ENCODE data around the gene RNMT. TPM values are rescaled to one million over a fixed set of nuclear protein-coding genes. Genes with fewer than 3 reads are reported as not detected.

RNMT gene
- total and polyA plus RNA-seq, 11 donors: 14.8 to 38.0 (median 22.3) TPM

DNA sequence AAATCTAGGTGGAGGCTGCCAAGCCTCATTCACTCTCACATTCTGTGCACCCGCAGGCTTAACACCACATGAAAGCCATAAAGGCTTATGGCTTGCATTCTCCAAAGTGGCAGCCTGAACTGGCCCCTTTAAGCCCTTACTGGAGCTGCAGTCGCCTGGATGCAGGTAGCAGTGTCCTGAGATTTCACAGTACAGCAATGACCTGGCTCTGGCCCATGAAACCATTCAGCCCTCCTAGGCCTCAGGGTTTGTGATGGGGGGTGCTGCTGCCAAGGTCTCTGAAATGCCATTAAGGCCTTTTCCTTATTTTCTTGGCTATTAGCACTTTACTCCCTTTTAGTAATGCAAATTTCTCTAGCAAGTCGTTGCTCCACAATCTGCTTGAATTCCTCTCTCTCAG lies 48.6 kb downstream of the RNMT start:
- H3K36me3 ChIP-seq: no peaks in the 10 kb centered on the region
- no peak overlapping the region for H3K4me3 ChIP-seq
- no peak for TF ChIP-seq POLR2A (IDR thresholded peaks at IDR 0.05)
- TF ChIP-seq, protein P1, sequence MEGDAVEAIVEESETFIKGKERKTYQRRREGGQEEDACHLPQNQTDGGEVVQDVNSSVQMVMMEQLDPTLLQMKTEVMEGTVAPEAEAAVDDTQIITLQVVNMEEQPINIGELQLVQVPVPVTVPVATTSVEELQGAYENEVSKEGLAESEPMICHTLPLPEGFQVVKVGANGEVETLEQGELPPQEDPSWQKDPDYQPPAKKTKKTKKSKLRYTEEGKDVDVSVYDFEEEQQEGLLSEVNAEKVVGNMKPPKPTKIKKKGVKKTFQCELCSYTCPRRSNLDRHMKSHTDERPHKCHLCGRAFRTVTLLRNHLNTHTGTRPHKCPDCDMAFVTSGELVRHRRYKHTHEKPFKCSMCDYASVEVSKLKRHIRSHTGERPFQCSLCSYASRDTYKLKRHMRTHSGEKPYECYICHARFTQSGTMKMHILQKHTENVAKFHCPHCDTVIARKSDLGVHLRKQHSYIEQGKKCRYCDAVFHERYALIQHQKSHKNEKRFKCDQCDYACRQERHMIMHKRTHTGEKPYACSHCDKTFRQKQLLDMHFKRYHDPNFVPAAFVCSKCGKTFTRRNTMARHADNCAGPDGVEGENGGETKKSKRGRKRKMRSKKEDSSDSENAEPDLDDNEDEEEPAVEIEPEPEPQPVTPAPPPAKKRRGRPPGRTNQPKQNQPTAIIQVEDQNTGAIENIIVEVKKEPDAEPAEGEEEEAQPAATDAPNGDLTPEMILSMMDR (IDR thresholded peaks at IDR 0.05): no peak
- 69 to 81% (median 76%) methylated on average over 2 to 3 of the region's 3 CpGs for WGBS, 4 donors
- H3K27me3 ChIP-seq: peaks cover 0 to 1% (median 0%) of the 10 kb centered on the region in 9 donors
- intact Hi-C loops (cut with DNase I): no loop called here
- ATAC-seq: no peak
- no peaks in the 10 kb centered on the region for H3K4me1 ChIP-seq
- no peak overlapping the region for H3K27ac ChIP-seq
- H3K9me3 ChIP-seq: peaks cover 0 to 10% (median 0%) of the 10 kb centered on the region in 12 donors
- no peak for DNase-seq

GRCh38 chr18:13791181-13791580 lies 64.7 kb downstream of the RNMT start:
- H3K9me3 ChIP-seq: peaks cover 0 to 10% (median 5%) of the 10 kb centered on the region in 12 donors
- ATAC-seq (no peak), DNase-seq (no peak)
- intact Hi-C loops (cut with DNase I): loop anchor here in 3 of 10 donors (5.0 to 10.0 kb wide), 3 partner anchors 66 to 576 kb away; partner anchors contain the start of genes FAM210A (in 1 of the 3), LDLRAD4 (in 1 of the 3) and RNMT (in 1 of the 3)
- no peak overlapping the region for H3K27ac ChIP-seq
- H3K4me1 ChIP-seq: no peaks in the 10 kb centered on the region
- no peak overlapping the region for H3K4me3 ChIP-seq
- no peak for TF ChIP-seq POLR2A (IDR thresholded peaks at IDR 0.05)
- TF ChIP-seq, protein P1 (IDR thresholded peaks at IDR 0.05): no peak
- 60 to 82% (median 68%) methylated on average over 7 of the region's 7 CpGs for WGBS, 4 donors
- H3K36me3 ChIP-seq: no peaks in the 10 kb centered on the region
- H3K27me3 ChIP-seq: no peaks in the 10 kb centered on the region

GRCh38 chr18:13793819-13794218 lies 67.3 kb downstream of the RNMT start:
- no peak for ATAC-seq
- H3K9me3 ChIP-seq: no peaks in the 10 kb centered on the region
- H3K27me3 ChIP-seq: peaks cover 0 to 2% (median 0%) of the 10 kb centered on the region in 9 donors
- DNase-seq: no peak
- H3K4me3 ChIP-seq: no peak overlapping the region
- H3K4me1 ChIP-seq: peaks cover 0 to 4% (median 0%) of the 10 kb centered on the region in 12 donors
- intact Hi-C loops (cut with DNase I): loop anchor here in 3 of 10 donors (5.0 to 10.0 kb wide), 3 partner anchors 69 to 579 kb away; partner anchors contain the start of genes FAM210A (in 1 of the 3), LDLRAD4 (in 1 of the 3) and RNMT (in 1 of the 3)
- no peak overlapping the region for H3K27ac ChIP-seq
- no peak for TF ChIP-seq POLR2A (IDR thresholded peaks at IDR 0.05)
- TF ChIP-seq, protein P1 (IDR thresholded peaks at IDR 0.05): peak in 1 of 12 donors; percentile 17
- no peaks in the 10 kb centered on the region for H3K36me3 ChIP-seq
- WGBS, 4 donors: 42 to 52% (median 44%) methylated on average over 7 of the region's 7 CpGs

GRCh38 chr18:13796515-13796914 lies 70.0 kb downstream of the RNMT start:
- H3K4me1 ChIP-seq: peaks cover 0 to 15% (median 4%) of the 10 kb centered on the region in 12 donors
- TF ChIP-seq, protein P1 (IDR thresholded peaks at IDR 0.05): no peak
- no peak for TF ChIP-seq POLR2A (IDR thresholded peaks at IDR 0.05)
- ATAC-seq (no peak), DNase-seq (no peak)
- intact Hi-C loops (cut with DNase I): loop anchor here in 2 of 10 donors (10.0 kb wide), 2 partner anchors 72 to 582 kb away; partner anchors contain the start of genes FAM210A (in 1 of the 2), LDLRAD4 (in 1 of the 2) and RNMT (in 1 of the 2)
- H3K4me3 ChIP-seq: no peak overlapping the region
- no peak overlapping the region for H3K27ac ChIP-seq
- peaks cover 0 to 18% (median 0%) of the 10 kb centered on the region in 9 donors for H3K27me3 ChIP-seq
- 76 to 83% (median 79%) methylated on average over 13 to 14 of the region's 14 CpGs for WGBS, 4 donors
- H3K36me3 ChIP-seq: no peaks in the 10 kb centered on the region
- no peaks in the 10 kb centered on the region for H3K9me3 ChIP-seq

Measured in heart left ventricle (tissue), 16 donors.